Activated B cell treated with CpG ODN at 0.5 μM for 24 hours (primary cell): ENCODE measurements around the gene C5AR2. TPM values are rescaled to one million over a fixed set of nuclear protein-coding genes. Genes with fewer than 3 reads are reported as not detected.
"Not testable (repeated sequence)": the region's sequence is repeated elsewhere in the genome, so short reads cannot be mapped to it uniquely, and the experiment has no call there.

Experiments
- ATAC-seq: fragments of 200-7000 bp; cut with Tn5 transposase; one replicate; pipeline ENCODE4 v1.10.0; 2021; ENCODE audit warnings: low read depth, mild to moderate bottlenecking, moderate library complexity
- CTCF ChIA-PET: fragments of 350-600 bp; sonication (Branson Sonifier 250); formaldehyde crosslinking; loops from one replicate; lab custom pipeline; 2021; ENCODE audit warnings: antibody characterized with exemption; lab: Charles Lee
- POLR2A ChIA-PET: fragments of 350-600 bp; sonication (Branson Sonifier 250); formaldehyde crosslinking; loops from one replicate; lab custom pipeline; 2021; ENCODE audit warnings: antibody characterized with exemption; lab: Charles Lee
- DNase-seq: peaks from one replicate; pipeline ENCODE4 v3.0.0; 2022
- H3K27ac Mint-ChIP-seq: one replicate; pipeline ENCODE4 v1.8.0; 2020; ENCODE audit warnings: mixed read lengths
- H3K27me3 Mint-ChIP-seq: one replicate; pipeline ENCODE4 v1.8.0; 2021; ENCODE audit warnings: mixed read lengths
- H3K36me3 Mint-ChIP-seq: one replicate; pipeline ENCODE4 v1.8.0; 2021; ENCODE audit warnings: low read depth, mixed read lengths
- H3K4me1 Mint-ChIP-seq: one replicate; pipeline ENCODE4 v1.8.0; 2021; ENCODE audit warnings: mixed read lengths
- H3K4me3 Mint-ChIP-seq: one replicate; pipeline ENCODE4 v1.8.0; 2020; ENCODE audit warnings: mild to moderate bottlenecking, mixed read lengths
- H3K9me3 Mint-ChIP-seq: one replicate; pipeline ENCODE4 v1.8.0; 2020; ENCODE audit warnings: mixed read lengths
- intact Hi-C: fragments of 100-400 bp; cut with micrococcal nuclease; formaldehyde crosslinking; loops from one replicate; pipeline ENCODE4 v1.15.1; 2024
- total RNA-seq: library from RNA; stranded (reverse); gene quantifications from 2 replicates; pipeline ENCODE4 v1.2.3, GENCODE V29; 2022
- TF ChIP-seq, protein P1 (sequence below): fragments of 200-600 bp; IDR thresholded peaks from one replicate; pipeline ENCODE4 v1.8.0; 2022; ENCODE audit warnings: antibody characterized with exemption, mild to moderate bottlenecking

Gene C5AR2
- total RNA-seq, 1 donor from 2014 or later: 0.42 TPM

- Mint-ChIP-seq H3K4me1 (peaks cover 7% of the 10 kb centered on the region), H3K27me3 (peaks cover 6% of the 10 kb centered on the region), H3K27ac (no peak overlapping the region), H3K9me3 (no peaks in the 10 kb centered on the region), H3K36me3 (no peaks in the 10 kb centered on the region), H3K4me3 (no peak overlapping the region)
- intact Hi-C loops: no loop called here
- CTCF ChIA-PET: no interaction called here
- no peak for ATAC-seq
- DNase-seq: no peak
- TF ChIP-seq, protein P1, sequence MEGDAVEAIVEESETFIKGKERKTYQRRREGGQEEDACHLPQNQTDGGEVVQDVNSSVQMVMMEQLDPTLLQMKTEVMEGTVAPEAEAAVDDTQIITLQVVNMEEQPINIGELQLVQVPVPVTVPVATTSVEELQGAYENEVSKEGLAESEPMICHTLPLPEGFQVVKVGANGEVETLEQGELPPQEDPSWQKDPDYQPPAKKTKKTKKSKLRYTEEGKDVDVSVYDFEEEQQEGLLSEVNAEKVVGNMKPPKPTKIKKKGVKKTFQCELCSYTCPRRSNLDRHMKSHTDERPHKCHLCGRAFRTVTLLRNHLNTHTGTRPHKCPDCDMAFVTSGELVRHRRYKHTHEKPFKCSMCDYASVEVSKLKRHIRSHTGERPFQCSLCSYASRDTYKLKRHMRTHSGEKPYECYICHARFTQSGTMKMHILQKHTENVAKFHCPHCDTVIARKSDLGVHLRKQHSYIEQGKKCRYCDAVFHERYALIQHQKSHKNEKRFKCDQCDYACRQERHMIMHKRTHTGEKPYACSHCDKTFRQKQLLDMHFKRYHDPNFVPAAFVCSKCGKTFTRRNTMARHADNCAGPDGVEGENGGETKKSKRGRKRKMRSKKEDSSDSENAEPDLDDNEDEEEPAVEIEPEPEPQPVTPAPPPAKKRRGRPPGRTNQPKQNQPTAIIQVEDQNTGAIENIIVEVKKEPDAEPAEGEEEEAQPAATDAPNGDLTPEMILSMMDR: no peak
- POLR2A ChIA-PET: interaction anchor here (0.6 to 0.7 kb wide), 2 partner anchors 22 to 201 kb away, joined by 3 to 5 read pairs; no protein-coding TSS in a partner anchor
These were observed 7.4 kb downstream of the C5AR2 start for GRCh38 chr19:47339196-47339880.

DNA sequence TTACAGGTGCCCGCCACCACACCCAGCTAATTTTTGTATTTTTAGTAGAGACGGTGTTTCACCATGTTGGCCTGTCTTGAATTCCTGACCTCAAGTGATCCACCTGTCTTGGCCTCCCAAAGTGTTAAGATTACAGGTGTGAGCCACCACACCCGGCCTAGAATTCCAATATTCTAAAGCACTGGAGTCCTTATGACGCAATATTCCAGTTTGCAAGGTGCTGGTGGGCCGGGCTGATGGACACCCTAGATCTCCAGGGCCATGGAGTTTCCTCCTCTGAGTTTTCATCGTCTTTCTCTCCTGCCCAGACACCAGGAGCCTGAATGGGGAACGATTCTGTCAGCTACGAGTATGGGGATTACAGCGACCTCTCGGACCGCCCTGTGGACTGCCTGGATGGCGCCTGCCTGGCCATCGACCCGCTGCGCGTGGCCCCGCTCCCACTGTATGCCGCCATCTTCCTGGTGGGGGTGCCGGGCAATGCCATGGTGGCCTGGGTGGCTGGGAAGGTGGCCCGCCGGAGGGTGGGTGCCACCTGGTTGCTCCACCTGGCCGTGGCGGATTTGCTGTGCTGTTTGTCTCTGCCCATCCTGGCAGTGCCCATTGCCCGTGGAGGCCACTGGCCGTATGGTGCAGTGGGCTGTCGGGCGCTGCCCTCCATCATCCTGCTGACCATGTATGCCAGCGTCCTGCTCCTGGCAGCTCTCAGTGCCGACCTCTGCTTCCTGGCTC lies 8.7 kb downstream of the C5AR2 start:
- Mint-ChIP-seq H3K27me3 (peaks cover 6% of the 10 kb centered on the region), H3K36me3 (no peaks in the 10 kb centered on the region), H3K4me3 (no peak overlapping the region), H3K9me3 (no peaks in the 10 kb centered on the region), H3K4me1 (peaks cover 7% of the 10 kb centered on the region), H3K27ac (no peak overlapping the region)
- POLR2A ChIA-PET: no interaction called here
- no peak for DNase-seq
- CTCF ChIA-PET: no interaction called here
- no peak for ATAC-seq
- intact Hi-C loops: no loop called here
- TF ChIP-seq, protein P1: no peak

- H3K27me3 Mint-ChIP-seq: peaks cover 6% of the 10 kb centered on the region
- H3K27ac Mint-ChIP-seq: no peak overlapping the region
- H3K4me3 Mint-ChIP-seq: no peak overlapping the region
- ChIA-PET POLR2A (no interaction called here), CTCF (no interaction called here)
- H3K9me3 Mint-ChIP-seq: no peaks in the 10 kb centered on the region
- intact Hi-C loops: no loop called here
- DNase-seq (no peak), ATAC-seq (no peak)
- H3K36me3 Mint-ChIP-seq: no peaks in the 10 kb centered on the region
- TF ChIP-seq, protein P1: no peak
- H3K4me1 Mint-ChIP-seq: peaks cover under 1% of the 10 kb centered on the region
These were observed 9.8 kb downstream of the C5AR2 start for GRCh38 chr19:47341734-47342133.

DNA sequence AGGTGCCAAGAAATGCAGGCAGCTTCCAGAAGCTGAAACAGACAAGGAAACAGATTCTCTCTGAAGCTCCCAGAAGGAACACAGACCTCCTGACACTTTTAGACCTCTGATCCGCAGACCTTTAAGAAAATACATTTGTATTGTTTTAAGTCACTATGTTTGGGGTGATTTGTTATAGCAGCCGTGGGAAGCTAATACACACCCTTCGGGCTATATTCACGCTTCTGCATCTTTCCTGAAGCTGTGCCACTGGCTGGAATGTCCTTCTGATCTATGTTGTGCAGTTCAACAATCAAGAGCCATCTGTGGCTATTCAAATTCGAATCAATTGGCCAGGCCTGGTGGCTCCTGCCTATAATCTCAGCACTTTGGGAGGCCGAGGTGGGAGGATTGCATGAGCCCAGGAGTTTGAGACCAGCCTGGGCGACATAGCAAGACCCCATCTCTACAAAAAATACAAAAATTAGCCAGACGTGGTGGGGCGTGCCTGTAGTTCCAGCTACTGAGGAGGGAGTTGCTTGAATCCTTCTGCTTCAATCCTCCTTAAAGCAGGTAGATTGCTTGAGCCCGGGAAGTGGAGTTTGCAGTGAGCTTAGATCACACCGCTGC lies 11.3 kb downstream of the C5AR2 start:
- no peaks in the 10 kb centered on the region for H3K4me1 Mint-ChIP-seq
- intact Hi-C loops: no loop called here
- no peak overlapping the region for H3K27ac Mint-ChIP-seq
- no peak overlapping the region for H3K4me3 Mint-ChIP-seq
- H3K9me3 Mint-ChIP-seq: no peaks in the 10 kb centered on the region
- ChIA-PET POLR2A (no interaction called here), CTCF (interaction anchor here (0.5 to 0.6 kb wide), 2 partner anchors 9 to 948 kb away, joined by 3 read pairs; no protein-coding TSS in a partner anchor)
- ATAC-seq: no peak
- no peak for DNase-seq
- no peaks in the 10 kb centered on the region for H3K36me3 Mint-ChIP-seq
- TF ChIP-seq, protein P1: no peak
- peaks cover 6% of the 10 kb centered on the region for H3K27me3 Mint-ChIP-seq

GRCh38 chr19:47344425-47344824 lies 12.4 kb downstream of the C5AR2 start:
- Mint-ChIP-seq H3K27ac (no peak overlapping the region), H3K9me3 (no peaks in the 10 kb centered on the region), H3K27me3 (peaks cover 6% of the 10 kb centered on the region), H3K36me3 (peaks cover 4% of the 10 kb centered on the region), H3K4me3 (no peak overlapping the region), H3K4me1 (peaks cover 10% of the 10 kb centered on the region)
- TF ChIP-seq, protein P1: no peak
- CTCF ChIA-PET: no interaction called here
- POLR2A ChIA-PET: no interaction called here
- no peak for DNase-seq
- ATAC-seq: no peak
- intact Hi-C loops: no loop called here

DNA sequence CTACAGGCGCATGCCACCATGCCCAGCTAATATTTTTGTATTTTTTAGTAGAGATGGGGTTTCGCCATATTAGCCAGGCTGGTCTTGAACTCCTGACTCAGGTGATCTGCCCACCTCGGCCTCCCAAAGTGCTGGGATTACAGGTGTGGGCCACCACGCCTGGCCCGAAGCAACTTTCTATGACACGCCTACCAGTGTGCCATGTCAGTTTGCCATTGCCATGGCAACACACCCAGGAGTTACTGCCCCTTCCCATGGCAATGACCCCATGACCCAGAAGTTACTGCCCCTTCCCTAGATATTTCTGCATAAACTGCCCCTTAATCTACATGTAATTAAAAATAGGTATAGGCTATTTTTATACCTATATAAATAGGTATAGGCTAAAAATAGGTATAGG lies 14.0 kb downstream of the C5AR2 start:
- POLR2A ChIA-PET, H3K9me3 Mint-ChIP-seq, DNase-seq, H3K4me3 Mint-ChIP-seq, intact Hi-C loops, ATAC-seq, CTCF ChIA-PET, H3K27ac Mint-ChIP-seq, H3K27me3 Mint-ChIP-seq: not testable (repeated sequence)
- H3K36me3 Mint-ChIP-seq: peaks cover 10% of the 10 kb centered on the region
- H3K4me1 Mint-ChIP-seq: peaks cover 24% of the 10 kb centered on the region
